Measurements from ENCODE around the gene MCM9.

The MCM9 gene

DNA sequence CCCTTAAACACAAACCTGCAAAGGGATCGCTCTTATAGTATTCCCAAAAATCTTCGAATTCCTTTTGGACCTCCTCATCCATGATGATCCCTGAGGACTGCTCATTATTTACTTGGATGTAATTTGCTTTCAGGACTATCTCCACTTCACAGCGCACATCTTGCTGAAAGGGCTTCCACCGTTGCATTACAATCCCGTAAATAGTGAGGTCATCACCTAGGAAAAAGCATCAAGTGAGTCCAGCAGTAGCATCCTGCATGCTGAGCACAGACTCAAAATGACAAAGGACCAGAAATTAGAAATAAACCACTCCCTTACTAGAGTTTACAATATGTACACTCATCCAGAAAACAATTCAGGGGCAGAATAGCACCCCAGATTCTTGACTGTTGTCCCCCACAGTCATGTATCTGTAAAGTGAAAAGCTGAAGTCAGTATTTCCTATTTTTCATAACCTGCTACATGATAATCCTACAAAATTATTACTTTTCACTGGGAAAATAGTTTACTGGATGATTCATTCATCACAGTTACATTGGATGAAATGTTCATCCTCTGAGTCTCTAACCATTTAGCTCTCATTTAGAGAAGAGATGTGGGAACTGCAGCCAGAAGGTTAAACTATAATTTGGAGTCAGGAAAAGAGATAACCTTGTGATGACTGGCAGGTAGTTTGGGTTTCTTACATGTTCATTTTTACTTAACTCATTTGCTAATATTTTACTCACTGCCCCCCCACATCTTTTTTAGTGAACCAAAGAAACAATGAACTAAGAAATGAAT, 17.2 kb downstream of the MCM9 start:
- Histone ChIP-seq H4K20me1 (ENCODE audit: control insufficient read depth, insufficient read depth, low read depth, low read length) (0 out of 2 replicates have a peak, but pooled peaks cover 2% of the 10 kb centered on the region), H3K9me2 (replicated peaks; ENCODE audit: control insufficient read depth, low read length) (no peaks in the 10 kb centered on the region), H3K27me3 (ENCODE audit: control insufficient read depth, low read length) (no peaks in the 10 kb centered on the region), H3K4me2 (ENCODE audit: low read length) (no peak overlapping the region), H3K4me3 (ENCODE audit: low read length) (no peak overlapping the region), H3F3A (ENCODE audit: control insufficient read depth, insufficient read depth) (no peaks in the 10 kb centered on the region), H3K9me3 (ENCODE audit: control insufficient read depth, insufficient read depth, low read length) (no peaks in the 10 kb centered on the region), H3K79me2 (ENCODE audit: control insufficient read depth, low read length) (no peaks in the 10 kb centered on the region), H3K4me1 (ENCODE audit: control insufficient read depth, low read length) (no peaks in the 10 kb centered on the region), H3K27ac (ENCODE audit: low read depth, low read length) (no peak overlapping the region), H3K36me3 (ENCODE audit: control insufficient read depth, low read length) (peaks cover 86% of the 10 kb centered on the region)
- TF ChIP-seq, protein P1, sequence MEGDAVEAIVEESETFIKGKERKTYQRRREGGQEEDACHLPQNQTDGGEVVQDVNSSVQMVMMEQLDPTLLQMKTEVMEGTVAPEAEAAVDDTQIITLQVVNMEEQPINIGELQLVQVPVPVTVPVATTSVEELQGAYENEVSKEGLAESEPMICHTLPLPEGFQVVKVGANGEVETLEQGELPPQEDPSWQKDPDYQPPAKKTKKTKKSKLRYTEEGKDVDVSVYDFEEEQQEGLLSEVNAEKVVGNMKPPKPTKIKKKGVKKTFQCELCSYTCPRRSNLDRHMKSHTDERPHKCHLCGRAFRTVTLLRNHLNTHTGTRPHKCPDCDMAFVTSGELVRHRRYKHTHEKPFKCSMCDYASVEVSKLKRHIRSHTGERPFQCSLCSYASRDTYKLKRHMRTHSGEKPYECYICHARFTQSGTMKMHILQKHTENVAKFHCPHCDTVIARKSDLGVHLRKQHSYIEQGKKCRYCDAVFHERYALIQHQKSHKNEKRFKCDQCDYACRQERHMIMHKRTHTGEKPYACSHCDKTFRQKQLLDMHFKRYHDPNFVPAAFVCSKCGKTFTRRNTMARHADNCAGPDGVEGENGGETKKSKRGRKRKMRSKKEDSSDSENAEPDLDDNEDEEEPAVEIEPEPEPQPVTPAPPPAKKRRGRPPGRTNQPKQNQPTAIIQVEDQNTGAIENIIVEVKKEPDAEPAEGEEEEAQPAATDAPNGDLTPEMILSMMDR (IDR thresholded peaks at IDR 0.05; ENCODE audit: low read depth, low read length, poor library complexity, severe bottlenecking), result no peak
- no peak for TF ChIP-seq EZH2phosphoT487 (IDR thresholded peaks at IDR 0.05; ENCODE audit: borderline replicate concordance, low read length)

DNA sequence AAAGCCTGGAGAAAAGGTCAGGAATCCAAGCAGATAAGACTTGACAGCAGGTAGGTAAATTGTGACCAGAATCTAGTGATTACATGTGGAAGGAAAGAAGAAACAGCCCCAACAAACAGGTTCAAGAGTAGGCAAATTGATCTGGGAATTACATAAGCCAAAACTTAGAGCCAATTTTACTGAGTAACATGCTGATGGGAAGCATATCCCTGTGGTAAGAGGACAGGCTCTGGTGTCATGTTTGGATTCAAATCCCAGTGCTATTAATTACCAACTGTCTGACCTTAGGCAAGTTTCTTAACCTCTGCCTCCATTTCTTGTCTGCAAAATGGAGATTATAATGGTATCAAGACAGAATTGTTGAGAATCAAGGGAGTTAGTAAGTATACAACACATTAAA, 20.4 kb downstream of the MCM9 start:
- H3K27ac ChIP-seq (ENCODE audit: low read depth, low read length), result no peak overlapping the region
- no peaks in the 10 kb centered on the region for H3K27me3 ChIP-seq (ENCODE audit: control insufficient read depth, low read length)
- no peak overlapping the region for H3K4me2 ChIP-seq (ENCODE audit: low read length)
- no peaks in the 10 kb centered on the region for H3K79me2 ChIP-seq (ENCODE audit: control insufficient read depth, low read length)
- H3K9me3 ChIP-seq (ENCODE audit: control insufficient read depth, insufficient read depth, low read length), result no peaks in the 10 kb centered on the region
- H3K4me3 ChIP-seq (ENCODE audit: low read length), result no peak overlapping the region
- H3K4me1 ChIP-seq (ENCODE audit: control insufficient read depth, low read length), result no peaks in the 10 kb centered on the region
- TF ChIP-seq, protein P1 (IDR thresholded peaks at IDR 0.05; ENCODE audit: low read depth, low read length, poor library complexity, severe bottlenecking), result no peak
- TF ChIP-seq EZH2phosphoT487 (IDR thresholded peaks at IDR 0.05; ENCODE audit: borderline replicate concordance, low read length), result no peak
- no peaks in the 10 kb centered on the region for H3F3A ChIP-seq (ENCODE audit: control insufficient read depth, insufficient read depth)
- peaks cover 80% of the 10 kb centered on the region for H3K36me3 ChIP-seq (ENCODE audit: control insufficient read depth, low read length)
- H3K9me2 ChIP-seq (replicated peaks; ENCODE audit: control insufficient read depth, low read length), result no peaks in the 10 kb centered on the region
- 0 out of 2 replicates have a peak, but pooled peaks cover 2% of the 10 kb centered on the region for H4K20me1 ChIP-seq (ENCODE audit: control insufficient read depth, insufficient read depth, low read depth, low read length)

DNA sequence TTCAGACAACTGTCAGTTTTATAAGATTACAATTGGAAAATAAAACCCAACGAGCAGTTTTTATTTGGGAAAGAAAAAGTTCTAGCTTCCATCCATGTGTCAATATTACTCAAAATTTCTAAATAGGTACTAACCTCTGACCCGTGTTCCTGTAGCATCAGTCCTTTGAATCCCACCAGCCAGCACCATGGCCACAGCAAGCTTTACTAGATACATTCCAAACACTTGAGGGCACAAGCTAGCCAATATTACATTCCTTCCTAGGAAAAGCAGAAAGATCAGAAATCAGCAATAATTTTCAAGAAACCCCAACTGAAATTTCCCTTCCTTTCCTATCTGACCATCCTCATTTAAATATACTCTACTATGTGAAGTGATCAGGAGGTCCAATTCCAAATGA, 21.8 kb downstream of the MCM9 start:
- Histone ChIP-seq H3K4me2 (ENCODE audit: low read length) (no peak overlapping the region), H3K4me3 (ENCODE audit: low read length) (no peak overlapping the region), H3K36me3 (ENCODE audit: control insufficient read depth, low read length) (peaks cover 81% of the 10 kb centered on the region), H3K79me2 (ENCODE audit: control insufficient read depth, low read length) (no peaks in the 10 kb centered on the region), H3K27ac (ENCODE audit: low read depth, low read length) (no peak overlapping the region), H4K20me1 (ENCODE audit: control insufficient read depth, insufficient read depth, low read depth, low read length) (no peaks in the 10 kb centered on the region), H3F3A (ENCODE audit: control insufficient read depth, insufficient read depth) (0 out of 2 replicates have a peak, but pooled peaks cover 4% of the 10 kb centered on the region), H3K27me3 (ENCODE audit: control insufficient read depth, low read length) (no peaks in the 10 kb centered on the region), H3K9me3 (ENCODE audit: control insufficient read depth, insufficient read depth, low read length) (no peaks in the 10 kb centered on the region), H3K4me1 (ENCODE audit: control insufficient read depth, low read length) (no peaks in the 10 kb centered on the region), H3K9me2 (replicated peaks; ENCODE audit: control insufficient read depth, low read length) (no peaks in the 10 kb centered on the region)
- TF ChIP-seq, protein P1 (IDR thresholded peaks at IDR 0.05; ENCODE audit: low read depth, low read length, poor library complexity, severe bottlenecking), result no peak
